ENCODE data around the gene IQGAP2. TPM values are rescaled to one million over a fixed set of nuclear protein-coding genes. Genes with fewer than 3 reads are reported as not detected.

IQGAP2 gene
- total RNA-seq, 1 experiment from 2014 or later, result 1.5 TPM

GRCh38 chr5:76606701-76607100 is 203.6 kb downstream of the IQGAP2 start:
- Mint-ChIP-seq H3K36me3 (ENCODE audit: insufficient read depth, unreplicated experiment) (no peaks in the 10 kb centered on the region), H3K27ac (ENCODE audit: low read depth, unreplicated experiment) (no peak overlapping the region), H3K4me3 (ENCODE audit: unreplicated experiment) (no peak overlapping the region), H3K4me1 (ENCODE audit: insufficient read depth, unreplicated experiment) (peaks cover 21% of the 10 kb centered on the region), H3K9me3 (ENCODE audit: unreplicated experiment) (no peaks in the 10 kb centered on the region), H3K27me3 (ENCODE audit: insufficient read depth, unreplicated experiment) (no peaks in the 10 kb centered on the region)
- intact Hi-C loops (cut with micrococcal nuclease), result loop anchor here (5.0 to 10.0 kb wide), 2 partner anchors 96 to 258 kb away; no protein-coding TSS in a partner anchor
- BruUV-seq (replicated peaks), result no TSS peak
- ChIA-PET CTCF (interaction anchor here (0.7 to 2.0 kb wide), 4 partner anchors 10 to 168 kb away, joined by 3 to 22 read pairs (median 4); no protein-coding TSS in a partner anchor), POLR2A (interaction anchor here (0.5 to 1.1 kb wide), 2 partner anchors 102 to 105 kb away, joined by 4 read pairs; no protein-coding TSS in a partner anchor)
- DNase-seq (ENCODE audit: unreplicated experiment), result no peak
- no peak for TF ChIP-seq CTCF (IDR thresholded peaks at IDR 0.05; ENCODE audit: unreplicated experiment)

- Mint-ChIP-seq H3K4me3 (ENCODE audit: unreplicated experiment) (no peak overlapping the region), H3K4me1 (ENCODE audit: insufficient read depth, unreplicated experiment) (peaks cover 14% of the 10 kb centered on the region), H3K27ac (ENCODE audit: low read depth, unreplicated experiment) (no peak overlapping the region), H3K36me3 (ENCODE audit: insufficient read depth, unreplicated experiment) (no peaks in the 10 kb centered on the region), H3K9me3 (ENCODE audit: unreplicated experiment) (no peaks in the 10 kb centered on the region), H3K27me3 (ENCODE audit: insufficient read depth, unreplicated experiment) (no peaks in the 10 kb centered on the region)
- no TSS peak for BruUV-seq (replicated peaks)
- ChIA-PET CTCF (interaction anchor here (0.7 to 2.0 kb wide), 5 partner anchors 9 to 558 kb away, joined by 3 to 22 read pairs (median 4); no protein-coding TSS in a partner anchor), POLR2A (interaction anchor here (1.1 kb wide), 1 partner anchor 104 kb away, joined by 4 read pairs; no protein-coding TSS in a partner anchor)
- intact Hi-C loops (cut with micrococcal nuclease), result loop anchor here (5.0 to 10.0 kb wide), 2 partner anchors 95 to 257 kb away; no protein-coding TSS in a partner anchor
- DNase-seq (ENCODE audit: unreplicated experiment), result no peak
- TF ChIP-seq CTCF (IDR thresholded peaks at IDR 0.05; ENCODE audit: unreplicated experiment), result no peak
These were observed 204.3 kb downstream of the IQGAP2 start for GRCh38 chr5:76607353-76607871.

GRCh38 chr5:76608833-76609232 is 205.7 kb downstream of the IQGAP2 start:
- no peak for DNase-seq (ENCODE audit: unreplicated experiment)
- Mint-ChIP-seq H3K4me1 (ENCODE audit: insufficient read depth, unreplicated experiment) (peaks cover 6% of the 10 kb centered on the region), H3K36me3 (ENCODE audit: insufficient read depth, unreplicated experiment) (no peaks in the 10 kb centered on the region), H3K9me3 (ENCODE audit: unreplicated experiment) (no peaks in the 10 kb centered on the region), H3K27ac (ENCODE audit: low read depth, unreplicated experiment) (no peak overlapping the region), H3K4me3 (ENCODE audit: unreplicated experiment) (no peak overlapping the region), H3K27me3 (ENCODE audit: insufficient read depth, unreplicated experiment) (no peaks in the 10 kb centered on the region)
- intact Hi-C loops (cut with micrococcal nuclease), result loop anchor here (5.0 to 10.0 kb wide), 2 partner anchors 93 to 256 kb away; no protein-coding TSS in a partner anchor
- BruUV-seq (replicated peaks), result no TSS peak
- ChIA-PET POLR2A (interaction anchor here (0.6 to 1.6 kb wide), 2 partner anchors 14 to 205 kb away, joined by 3 to 5 read pairs; partner anchors contain the start of gene F2RL2), CTCF (interaction anchor here (0.7 to 2.4 kb wide), 4 partner anchors 8 to 166 kb away, joined by 3 to 18 read pairs (median 6); no protein-coding TSS in a partner anchor)
- no peak for TF ChIP-seq CTCF (IDR thresholded peaks at IDR 0.05; ENCODE audit: unreplicated experiment)

GRCh38 chr5:76610196-76610595 is 207.1 kb downstream of the IQGAP2 start:
- no peaks in the 10 kb centered on the region for H3K36me3 Mint-ChIP-seq (ENCODE audit: insufficient read depth, unreplicated experiment)
- ChIA-PET POLR2A (interaction anchor here (0.9 to 1.1 kb wide), 2 partner anchors 10 to 92 kb away, joined by 3 read pairs; no protein-coding TSS in a partner anchor), CTCF (interaction anchor here (0.6 to 2.4 kb wide), 3 partner anchors 8 to 164 kb away, joined by 3 to 18 read pairs (median 9); no protein-coding TSS in a partner anchor)
- no peaks in the 10 kb centered on the region for H3K9me3 Mint-ChIP-seq (ENCODE audit: unreplicated experiment)
- TF ChIP-seq CTCF (IDR thresholded peaks at IDR 0.05; ENCODE audit: unreplicated experiment), result no peak
- BruUV-seq (replicated peaks), result no TSS peak
- DNase-seq (ENCODE audit: unreplicated experiment), result no peak
- intact Hi-C loops (cut with micrococcal nuclease), result no loop called here
- H3K4me1 Mint-ChIP-seq (ENCODE audit: insufficient read depth, unreplicated experiment), result no peaks in the 10 kb centered on the region
- no peak overlapping the region for H3K27ac Mint-ChIP-seq (ENCODE audit: low read depth, unreplicated experiment)
- H3K4me3 Mint-ChIP-seq (ENCODE audit: unreplicated experiment), result no peak overlapping the region
- H3K27me3 Mint-ChIP-seq (ENCODE audit: insufficient read depth, unreplicated experiment), result no peaks in the 10 kb centered on the region
